HCT116 (cell line): ENCODE data around the gene PNPLA8.

Experiments used
- EGR1 ChIP-seq: IDR thresholded peaks from 2 replicates; pipeline ENCODE4 v1.6.1; 2012; ENCODE audit warnings: low read depth
- EZH2 ChIP-seq: fragments of 200-600 bp; sonication (generic); IDR thresholded peaks from 2 replicates; pipeline ENCODE4 v1.6.1; 2017; ENCODE audit warnings: antibody characterized with exemption, mixed run types
- EZH2phosphoT487 ChIP-seq: fragments of 200-600 bp; IDR thresholded peaks from 2 replicates; pipeline ENCODE4 v1.6.1; 2018; ENCODE audit warnings: antibody characterized with exemption, borderline replicate concordance
- MAX ChIP-seq: IDR thresholded peaks from 2 replicates; pipeline ENCODE4 v1.6.1; 2012
- POLR2A ChIP-seq: IDR thresholded peaks from 2 replicates; pipeline ENCODE4 v1.7.0; 2011; ENCODE audit warnings: borderline replicate concordance; ENCODE audit not compliant: insufficient read depth, insufficient read length; ENCODE audit errors: extremely low read depth
- POLR2AphosphoS5 ChIP-seq: IDR thresholded peaks from 2 replicates; pipeline ENCODE4 v1.6.1; 2011; ENCODE audit warnings: mild to moderate bottlenecking, low read depth, low read length, moderate library complexity
- REST ChIP-seq: IDR thresholded peaks from 2 replicates; pipeline ENCODE4 v1.6.1; 2012; ENCODE audit warnings: low read depth
- SIN3A ChIP-seq: IDR thresholded peaks from 2 replicates; pipeline ENCODE4 v1.6.1; 2012; ENCODE audit warnings: low read depth
- SP1 ChIP-seq: IDR thresholded peaks from 2 replicates; pipeline ENCODE4 v1.6.1; 2012; ENCODE audit warnings: low read depth
- SRF ChIP-seq: IDR thresholded peaks from 2 replicates; pipeline ENCODE4 v1.6.1; 2012; ENCODE audit warnings: low read depth
- TCF7L2 ChIP-seq: IDR thresholded peaks from 2 replicates; pipeline ENCODE4 v1.7.0; 2011; ENCODE audit warnings: borderline replicate concordance, inconsistent platforms; ENCODE audit not compliant: insufficient read depth, insufficient read length; ENCODE audit errors: extremely low read depth
- YY1 ChIP-seq: IDR thresholded peaks from 2 replicates; pipeline ENCODE4 v1.6.1; 2011; ENCODE audit warnings: low read length, low read depth, moderate library complexity, mild to moderate bottlenecking; ENCODE audit not compliant: insufficient replicate concordance; ENCODE audit errors: extremely low read depth
- ZNF274 ChIP-seq: fragments of 200-500 bp; sonication (Bioruptor generic); IDR thresholded peaks from 2 replicates; pipeline ENCODE4 v1.6.1; 2014; ENCODE audit warnings: mild to moderate bottlenecking, low read depth, low read length, inconsistent platforms
- TF ChIP-seq, protein P1 (sequence below), 3 experiments: fragments of 200-600 bp in 1 of 3; sonication (generic) in 1 of 3; IDR thresholded peaks in 2 of 3; conservative IDR thresholded peaks in 1 of 3; 2 replicates each; pipeline ENCODE4 v1.5.1; 2012 to 2017; ENCODE audit warnings: low read depth in 2 of 3, low read length in 2 of 3, antibody characterized with exemption in 1 of 3, borderline replicate concordance in 1 of 3, control low read depth in 1 of 3, mild to moderate bottlenecking in 1 of 3, mixed read lengths in 1 of 3, mixed run types in 1 of 3, moderate library complexity in 1 of 3; ENCODE audit not compliant: insufficient read depth in 1 of 3

DNA sequence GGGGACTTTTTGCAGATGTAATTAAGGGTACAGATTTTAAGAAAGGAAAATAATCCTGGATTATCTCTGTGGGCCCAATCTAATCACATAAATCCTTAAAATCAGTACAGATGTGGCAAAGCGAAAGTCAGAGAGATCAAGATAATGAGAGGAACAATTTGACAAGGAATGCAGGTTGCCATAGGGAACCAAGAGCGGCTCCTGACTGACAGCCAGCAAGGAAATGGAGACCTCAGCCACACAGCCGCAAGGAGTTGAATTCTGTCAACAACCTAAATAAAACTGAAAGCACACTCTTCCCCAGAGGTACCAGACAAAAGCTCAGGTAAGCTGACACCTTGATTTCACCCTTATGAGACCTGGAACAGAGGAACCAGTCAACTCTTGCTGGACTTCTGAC is 3.4 kb upstream of the PNPLA8 start:
- TF ChIP-seq EZH2phosphoT487 = no peak
- TF ChIP-seq, protein P1, sequence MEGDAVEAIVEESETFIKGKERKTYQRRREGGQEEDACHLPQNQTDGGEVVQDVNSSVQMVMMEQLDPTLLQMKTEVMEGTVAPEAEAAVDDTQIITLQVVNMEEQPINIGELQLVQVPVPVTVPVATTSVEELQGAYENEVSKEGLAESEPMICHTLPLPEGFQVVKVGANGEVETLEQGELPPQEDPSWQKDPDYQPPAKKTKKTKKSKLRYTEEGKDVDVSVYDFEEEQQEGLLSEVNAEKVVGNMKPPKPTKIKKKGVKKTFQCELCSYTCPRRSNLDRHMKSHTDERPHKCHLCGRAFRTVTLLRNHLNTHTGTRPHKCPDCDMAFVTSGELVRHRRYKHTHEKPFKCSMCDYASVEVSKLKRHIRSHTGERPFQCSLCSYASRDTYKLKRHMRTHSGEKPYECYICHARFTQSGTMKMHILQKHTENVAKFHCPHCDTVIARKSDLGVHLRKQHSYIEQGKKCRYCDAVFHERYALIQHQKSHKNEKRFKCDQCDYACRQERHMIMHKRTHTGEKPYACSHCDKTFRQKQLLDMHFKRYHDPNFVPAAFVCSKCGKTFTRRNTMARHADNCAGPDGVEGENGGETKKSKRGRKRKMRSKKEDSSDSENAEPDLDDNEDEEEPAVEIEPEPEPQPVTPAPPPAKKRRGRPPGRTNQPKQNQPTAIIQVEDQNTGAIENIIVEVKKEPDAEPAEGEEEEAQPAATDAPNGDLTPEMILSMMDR (IDR thresholded peaks at IDR 0.05 in 2 of 3, conservative IDR thresholded peaks at IDR 0.05 in 1 of 3; ENCODE audit: borderline replicate concordance in 1 of 3, insufficient read depth in 1 of 3, low read depth in 2 of 3, low read length in 2 of 3) = no peak
- no peak for TF ChIP-seq POLR2A
- no peak for TF ChIP-seq MAX
- TF ChIP-seq SP1 = no peak
- no peak for TF ChIP-seq YY1
- TF ChIP-seq ZNF274 = no peak
- TF ChIP-seq EGR1 = no peak
- no peak for TF ChIP-seq TCF7L2
- no peak for TF ChIP-seq EZH2
- TF ChIP-seq SIN3A = no peak
- TF ChIP-seq POLR2AphosphoS5 = no peak
- no peak for TF ChIP-seq SRF
- TF ChIP-seq REST = no peak
